ENCODE measurements around the gene HTR6. TPM values are rescaled to one million over a fixed set of nuclear protein-coding genes. Genes with fewer than 3 reads are reported as not detected.

HTR6 gene
- total RNA-seq, 6 experiments from 2014 or later: not detected

GRCh38 chr1:19678931-19679453 is 14.3 kb downstream of the HTR6 start:
- WGBS (ENCODE audit: insufficient coverage, low coverage, low lambda C conversion rate, missing lambda C conversion rate): 93% methylated on average over 3 of the region's 34 CpGs
- Histone ChIP-seq H3K4me1 (no peaks in the 10 kb centered on the region), H3K9me3 (no peaks in the 10 kb centered on the region), H3K27me3 (no peaks in the 10 kb centered on the region), H3K36me3 (no peaks in the 10 kb centered on the region), H3K27ac (no peak overlapping the region), H3K4me3 (no peak overlapping the region)
- intact Hi-C loops (cut with DNase I): no loop called here
- TF ChIP-seq CTCF (IDR thresholded peaks at IDR 0.05) (no peak), POLR2A (IDR thresholded peaks at IDR 0.05) (no peak)
- ATAC-seq (no peak), DNase-seq (no peak)

- Histone ChIP-seq H3K27me3 (no peaks in the 10 kb centered on the region), H3K4me1 (no peaks in the 10 kb centered on the region), H3K4me3 (no peak overlapping the region), H3K9me3 (no peaks in the 10 kb centered on the region), H3K36me3 (no peaks in the 10 kb centered on the region), H3K27ac (no peak overlapping the region)
- ATAC-seq: peak in 1 of 4 donors; percentile 7
- intact Hi-C loops (cut with DNase I): no loop called here
- WGBS (ENCODE audit: insufficient coverage, low coverage, low lambda C conversion rate, missing lambda C conversion rate): no CpG with 5 or more reads among the region's 4 CpGs
- DNase-seq: no peak
- TF ChIP-seq CTCF (IDR thresholded peaks at IDR 0.05): no peak
- TF ChIP-seq POLR2A (IDR thresholded peaks at IDR 0.05): no peak
Measured at GRCh38 chr1:19679691-19680090, 15.0 kb downstream of the HTR6 start.

- Histone ChIP-seq H3K4me3 (no peak overlapping the region), H3K27me3 (no peaks in the 10 kb centered on the region), H3K9me3 (no peaks in the 10 kb centered on the region), H3K27ac (no peak overlapping the region), H3K4me1 (no peaks in the 10 kb centered on the region), H3K36me3 (no peaks in the 10 kb centered on the region)
- intact Hi-C loops (cut with DNase I): no loop called here
- TF ChIP-seq POLR2A (IDR thresholded peaks at IDR 0.05) (no peak), CTCF (IDR thresholded peaks at IDR 0.05) (no peak)
- DNase-seq: no peak
- 100% methylated on average over 2 of the region's 7 CpGs for WGBS (ENCODE audit: insufficient coverage, low coverage, low lambda C conversion rate, missing lambda C conversion rate)
- ATAC-seq: no peak
Measured at GRCh38 chr1:19680644-19681043, 16.0 kb downstream of the HTR6 start.

GRCh38 chr1:19682257-19682656 is 17.6 kb downstream of the HTR6 start:
- Histone ChIP-seq H3K27me3 (no peaks in the 10 kb centered on the region), H3K9me3 (no peaks in the 10 kb centered on the region), H3K4me3 (no peak overlapping the region), H3K4me1 (no peaks in the 10 kb centered on the region), H3K27ac (no peak overlapping the region), H3K36me3 (no peaks in the 10 kb centered on the region)
- ATAC-seq (no peak), DNase-seq (no peak)
- intact Hi-C loops (cut with DNase I): no loop called here
- WGBS (ENCODE audit: insufficient coverage, low coverage, low lambda C conversion rate, missing lambda C conversion rate): 90% methylated on average over 2 of the region's 3 CpGs
- no peak for TF ChIP-seq CTCF (IDR thresholded peaks at IDR 0.05)

GRCh38 chr1:19682901-19683300 is 18.2 kb downstream of the HTR6 start:
- H3K27ac ChIP-seq: no peak overlapping the region
- 82% methylated on average over 3 of the region's 7 CpGs for WGBS (ENCODE audit: insufficient coverage, low coverage, low lambda C conversion rate, missing lambda C conversion rate)
- TF ChIP-seq CTCF (IDR thresholded peaks at IDR 0.05) (no peak), POLR2A (IDR thresholded peaks at IDR 0.05) (no peak)
- H3K4me3 ChIP-seq: no peak overlapping the region
- no peak for DNase-seq
- H3K4me1 ChIP-seq: no peaks in the 10 kb centered on the region
- no peaks in the 10 kb centered on the region for H3K9me3 ChIP-seq
- ATAC-seq: no peak
- H3K36me3 ChIP-seq: no peaks in the 10 kb centered on the region
- intact Hi-C loops (cut with DNase I): no loop called here
- H3K27me3 ChIP-seq: no peaks in the 10 kb centered on the region
